SK-N-MC (cell line): Measurements from ENCODE around the gene CLIC6.

Source experiments
- DNase-seq: peaks from one replicate; pipeline ENCODE4 v3.0.0-alpha.2; 2011; ENCODE audit warnings: low read depth, low spot score
- H3K27ac ChIP-seq: fragments of 200-600 bp; sonication (generic); 2 replicates; pipeline ENCODE4 v1.5.1; 2016; ENCODE audit warnings: mixed run types
- H3K36me3 ChIP-seq: fragments of 200-600 bp; sonication (generic); 2 replicates; pipeline ENCODE4 v1.6.1; 2017; ENCODE audit warnings: antibody characterized with exemption, low read length, mixed read lengths; ENCODE audit not compliant: insufficient read depth
- H3K4me3 ChIP-seq: fragments of 200-600 bp; sonication (generic); 2 replicates; pipeline ENCODE4 v1.5.1; 2016
- H3K9ac ChIP-seq: fragments of 200-600 bp; sonication (generic); 2 replicates; pipeline ENCODE4 v1.8.0; 2017; ENCODE audit warnings: mixed run types, mixed read lengths; ENCODE audit not compliant: insufficient read length
- H3K9me3 ChIP-seq: fragments of 200-600 bp; sonication (generic); 2 replicates; pipeline ENCODE4 v1.6.1; 2017; ENCODE audit warnings: low read depth, mild to moderate bottlenecking, antibody characterized with exemption, low read length, moderate library complexity, mixed read lengths
- EZH2 ChIP-seq: fragments of 200-600 bp; sonication (generic); IDR thresholded peaks from one replicate; pipeline ENCODE4 v1.6.1; 2017; ENCODE audit warnings: antibody characterized with exemption
- FOXP2 ChIP-seq: optimal IDR thresholded peaks from 2 replicates; pipeline ENCODE3; 2011; ENCODE audit warnings: mild to moderate bottlenecking, moderate library complexity; ENCODE audit not compliant: insufficient read depth; ENCODE audit errors: extremely low read length, control extremely low read depth
- POLR2AphosphoS5 ChIP-seq: IDR thresholded peaks from 2 replicates; pipeline ENCODE4 v1.6.1; 2012; ENCODE audit warnings: mild to moderate bottlenecking, low read depth, low read length, borderline replicate concordance

CLIC6 gene

DNA sequence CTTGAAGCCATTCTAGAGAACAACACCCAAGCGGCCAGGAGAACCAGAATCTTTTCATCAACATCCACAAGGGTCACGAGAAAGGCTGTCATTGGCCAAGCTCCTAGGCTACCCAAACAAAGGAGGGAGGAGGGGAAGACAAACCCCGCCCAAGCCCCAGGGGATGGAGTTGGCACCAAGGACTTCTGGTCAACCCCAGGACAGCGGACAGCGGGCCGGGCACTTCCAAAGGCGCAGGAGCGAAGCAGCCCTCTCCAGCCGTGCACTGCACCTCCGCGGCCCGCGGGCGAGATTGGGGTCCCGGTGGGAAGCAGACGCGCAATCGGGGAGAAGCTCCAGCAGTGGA, at the start of gene CLIC6:
Gene CLIC6 (plus strand): TSS at position 192 of the 346 bp plus-strand sequence. CDS start 395 bp downstream, outside the sequence.
- no peak for DNase-seq
- TF ChIP-seq FOXP2: no peak
- no peak for TF ChIP-seq EZH2
- TF ChIP-seq POLR2AphosphoS5: no peak
- H3K27ac ChIP-seq: no peak within 1 kb of the TSS
- H3K9me3 ChIP-seq: no peaks in the 10 kb centered on the region
- no peak within 1 kb of the TSS for H3K9ac ChIP-seq
- peak within 1 kb of the TSS; percentile 57 for H3K4me3 ChIP-seq
- no peaks in the 10 kb centered on the region for H3K36me3 ChIP-seq

DNA sequence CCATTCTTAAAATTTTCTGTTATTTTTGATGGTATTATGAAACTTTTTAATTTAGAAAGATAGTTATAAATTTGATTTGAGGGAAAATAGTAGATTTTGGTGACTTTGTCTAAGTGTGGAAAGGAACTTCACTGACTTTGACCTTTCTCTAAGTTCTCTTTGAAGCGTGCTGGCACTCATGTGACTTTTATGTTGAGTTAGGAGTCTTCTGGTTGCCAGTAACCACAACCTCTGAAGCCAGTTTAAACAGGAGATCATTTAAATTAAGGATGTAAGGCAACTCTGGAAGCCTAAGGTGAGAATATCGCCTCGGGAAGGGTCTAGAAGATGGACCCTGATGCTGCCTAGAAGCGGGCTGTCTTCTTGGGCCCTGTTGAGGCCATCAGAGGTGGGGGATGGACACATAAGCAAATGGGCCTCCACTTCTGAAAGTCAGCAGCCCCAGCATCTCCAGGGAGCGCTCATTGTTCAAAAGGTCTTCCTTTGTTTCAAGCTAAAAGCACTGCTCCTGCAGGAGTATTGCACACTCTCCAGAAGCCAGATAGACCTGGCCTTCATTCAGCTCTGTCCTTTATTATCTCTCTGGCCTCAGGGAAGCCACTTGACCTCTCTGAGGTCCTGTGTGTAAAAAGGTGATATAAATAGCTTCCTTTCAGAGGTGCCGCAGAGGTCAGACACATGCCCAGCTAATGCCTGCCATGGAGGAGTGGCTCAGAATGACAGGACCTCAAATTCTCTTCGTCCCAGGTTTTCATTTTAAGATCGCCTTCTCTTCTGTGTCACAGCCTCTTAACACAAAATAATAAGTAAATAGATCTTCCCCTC, 48.7 kb upstream of the CLIC6 start:
- no peak for TF ChIP-seq POLR2AphosphoS5
- TF ChIP-seq EZH2: no peak
- TF ChIP-seq FOXP2: no peak
- Histone ChIP-seq H3K27ac (no peak overlapping the region), H3K9ac (no peak overlapping the region), H3K9me3 (no peaks in the 10 kb centered on the region), H3K4me3 (no peak overlapping the region), H3K36me3 (no peaks in the 10 kb centered on the region)
- no peak for DNase-seq

GRCh38 chr21:34621434-34622350, 47.1 kb upstream of the CLIC6 start:
- no peak for DNase-seq
- TF ChIP-seq POLR2AphosphoS5 (no peak), FOXP2 (no peak), EZH2 (no peak)
- Histone ChIP-seq H3K4me3 (no peak overlapping the region), H3K9ac (no peak overlapping the region), H3K27ac (no peak overlapping the region), H3K9me3 (no peaks in the 10 kb centered on the region), H3K36me3 (no peaks in the 10 kb centered on the region)

DNA sequence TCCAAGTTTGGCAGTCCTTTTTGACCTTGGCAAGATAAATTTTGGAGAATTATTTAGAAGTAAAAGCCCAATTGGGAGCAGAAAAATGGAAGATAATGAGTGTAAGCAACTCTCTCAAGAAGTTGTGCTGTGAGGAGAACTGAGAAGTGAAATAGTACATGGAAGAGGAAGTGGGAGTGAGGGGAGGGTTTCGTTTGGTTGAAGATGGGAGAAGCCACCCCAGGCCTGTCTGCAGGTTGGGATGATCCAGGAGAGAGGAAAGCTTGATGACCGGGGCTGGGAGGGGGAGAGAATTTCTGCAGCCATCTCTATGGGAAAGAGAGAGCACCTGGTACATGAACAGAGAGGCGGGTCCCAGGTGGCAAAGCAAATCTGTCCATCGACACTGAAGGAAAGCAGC, 45.3 kb upstream of the CLIC6 start:
- Histone ChIP-seq H3K27ac (no peak overlapping the region), H3K4me3 (no peak overlapping the region), H3K9me3 (no peaks in the 10 kb centered on the region), H3K9ac (no peak overlapping the region), H3K36me3 (no peaks in the 10 kb centered on the region)
- DNase-seq: no peak
- no peak for TF ChIP-seq POLR2AphosphoS5
- TF ChIP-seq EZH2: no peak
- no peak for TF ChIP-seq FOXP2

- no peak for TF ChIP-seq FOXP2
- TF ChIP-seq EZH2: no peak
- no peak for TF ChIP-seq POLR2AphosphoS5
These were observed 43.7 kb upstream of the CLIC6 start for GRCh38 chr21:34625030-34625593.

DNA sequence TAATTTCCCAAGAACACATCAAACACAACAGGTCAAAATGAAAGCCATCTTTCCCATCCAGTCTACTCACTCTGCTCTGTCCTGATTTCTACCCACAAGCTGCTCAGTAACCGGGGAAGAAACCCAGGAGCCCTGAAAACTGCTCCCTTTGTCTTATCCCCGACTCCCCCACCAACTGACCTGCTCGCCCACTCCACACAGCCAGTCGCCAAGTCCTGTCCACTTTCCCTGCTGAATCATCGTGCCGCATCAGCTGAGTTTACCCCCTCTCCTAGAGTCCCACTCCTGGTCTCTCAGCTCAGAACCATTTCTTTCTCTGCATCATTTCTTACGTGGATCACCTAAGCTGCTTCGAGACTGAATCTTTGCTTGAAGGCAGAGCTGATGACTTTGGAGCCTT, 42.7 kb upstream of the CLIC6 start:
- TF ChIP-seq EZH2 (no peak), FOXP2 (no peak), POLR2AphosphoS5 (no peak)

More at GRCh38 chr21:34625030-34625593, 43.7 kb upstream of the CLIC6 start:
- DNase-seq: no peak
- H3K27ac ChIP-seq: no peak overlapping the region
- H3K9ac ChIP-seq: no peak overlapping the region
- H3K4me3 ChIP-seq: no peak overlapping the region
- no peaks in the 10 kb centered on the region for H3K36me3 ChIP-seq
- no peaks in the 10 kb centered on the region for H3K9me3 ChIP-seq

GRCh38 chr21:34630536-34631143, 38.2 kb upstream of the CLIC6 start:
- TF ChIP-seq EZH2: no peak
- no peak for TF ChIP-seq FOXP2
- no peak for TF ChIP-seq POLR2AphosphoS5
- no peak overlapping the region for H3K27ac ChIP-seq
- no peaks in the 10 kb centered on the region for H3K9me3 ChIP-seq
- H3K9ac ChIP-seq: no peak overlapping the region
- DNase-seq: no peak
- no peaks in the 10 kb centered on the region for H3K36me3 ChIP-seq
- H3K4me3 ChIP-seq: no peak overlapping the region

More for the DNA sequence above, 42.7 kb upstream of the CLIC6 start:
- Histone ChIP-seq H3K9ac (no peak overlapping the region), H3K27ac (no peak overlapping the region), H3K36me3 (no peaks in the 10 kb centered on the region), H3K9me3 (no peaks in the 10 kb centered on the region), H3K4me3 (no peak overlapping the region)
- no peak for DNase-seq
